Stomach (tissue), 4 donors: ENCODE results near the gene DHDDS.

Experiments
- POLR2AphosphoS5 ChIP-seq, 3 donors: sonication (generic); formaldehyde crosslinking; IDR thresholded peaks; one replicate each; pipeline ENCODE4 v1.6.1; 2016; ENCODE audit warnings: antibody characterized with exemption in 3 of 3
- TF ChIP-seq, protein P1 (sequence below), 7 experiments: fragments of 450-650 bp in 4 of 7; fragments of 200-600 bp in 3 of 7; sonication (generic) in 3 of 7; IDR thresholded peaks; one replicate each; pipeline ENCODE4 v1.5.1; 2016 to 2019; ENCODE audit warnings: antibody characterized with exemption in 7 of 7, control low read depth in 2 of 7, mild to moderate bottlenecking in 1 of 7

DNA sequence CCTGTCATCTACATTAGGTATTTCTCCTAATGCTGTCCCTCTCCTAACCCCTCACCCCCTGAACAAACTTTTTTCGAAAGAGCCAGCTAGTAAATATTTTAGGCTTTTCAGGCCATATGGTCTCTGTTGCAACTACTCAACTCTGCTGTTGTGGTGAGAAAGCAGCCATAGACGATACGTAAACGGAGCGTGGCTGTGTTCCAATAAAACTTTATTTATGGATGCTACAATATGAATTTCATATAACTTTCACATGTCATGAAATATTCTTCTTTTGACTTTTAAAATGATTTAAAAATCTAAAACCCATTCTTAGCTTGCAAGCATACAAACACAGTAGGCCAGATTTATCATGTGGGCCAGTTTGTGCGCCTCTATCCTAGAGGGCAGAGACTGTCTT lies 86.2 kb downstream of the DHDDS start:
- no peak for TF ChIP-seq POLR2AphosphoS5 (IDR thresholded peaks at IDR 0.05)
- TF ChIP-seq, protein P1, sequence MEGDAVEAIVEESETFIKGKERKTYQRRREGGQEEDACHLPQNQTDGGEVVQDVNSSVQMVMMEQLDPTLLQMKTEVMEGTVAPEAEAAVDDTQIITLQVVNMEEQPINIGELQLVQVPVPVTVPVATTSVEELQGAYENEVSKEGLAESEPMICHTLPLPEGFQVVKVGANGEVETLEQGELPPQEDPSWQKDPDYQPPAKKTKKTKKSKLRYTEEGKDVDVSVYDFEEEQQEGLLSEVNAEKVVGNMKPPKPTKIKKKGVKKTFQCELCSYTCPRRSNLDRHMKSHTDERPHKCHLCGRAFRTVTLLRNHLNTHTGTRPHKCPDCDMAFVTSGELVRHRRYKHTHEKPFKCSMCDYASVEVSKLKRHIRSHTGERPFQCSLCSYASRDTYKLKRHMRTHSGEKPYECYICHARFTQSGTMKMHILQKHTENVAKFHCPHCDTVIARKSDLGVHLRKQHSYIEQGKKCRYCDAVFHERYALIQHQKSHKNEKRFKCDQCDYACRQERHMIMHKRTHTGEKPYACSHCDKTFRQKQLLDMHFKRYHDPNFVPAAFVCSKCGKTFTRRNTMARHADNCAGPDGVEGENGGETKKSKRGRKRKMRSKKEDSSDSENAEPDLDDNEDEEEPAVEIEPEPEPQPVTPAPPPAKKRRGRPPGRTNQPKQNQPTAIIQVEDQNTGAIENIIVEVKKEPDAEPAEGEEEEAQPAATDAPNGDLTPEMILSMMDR (IDR thresholded peaks at IDR 0.05) = no peak
